Thoracic aorta (tissue), 2 donors: ENCODE measurements around the gene LEUTX. TPM values are rescaled to one million over a fixed set of nuclear protein-coding genes. Genes with fewer than 3 reads are reported as not detected.

Experiments used
- ATAC-seq: fragments of 150-250 bp; one replicate; pipeline ENCODE4 v1.8.0; 2017; ENCODE audit warnings: low read depth; ENCODE audit not compliant: insufficient number of reproducible peaks, low FRiP score
- DNase-seq: peaks from one replicate; pipeline ENCODE4 v3.0.0-alpha.2; 2020; ENCODE audit warnings: low spot score
- H3K27ac ChIP-seq, 2 donors: fragments of 200-600 bp; sonication (generic); 1 replicate in 1 of 2; 2 replicates in 1 of 2; pipeline ENCODE4 v1.5.1; 2016; ENCODE audit warnings: mild to moderate bottlenecking in 2 of 2, moderate library complexity in 2 of 2
- H3K27me3 ChIP-seq: fragments of 200-600 bp; sonication (generic); replicated peaks from 2 replicates; pipeline ENCODE4 v1.6.0; 2016; ENCODE audit warnings: mild to moderate bottlenecking; ENCODE audit not compliant: insufficient read depth
- H3K36me3 ChIP-seq: fragments of 200-600 bp; sonication (generic); one replicate; pipeline ENCODE4 v1.5.1; 2016
- H3K4me1 ChIP-seq, 2 donors: fragments of 200-600 bp; sonication (generic); 1 replicate in 1 of 2; 2 replicates in 1 of 2; pipeline versions ENCODE4 v1.5.1 to v1.6.0; 2016; ENCODE audit warnings: low read depth in 2 of 2, mild to moderate bottlenecking in 1 of 2; ENCODE audit not compliant: control insufficient read depth in 1 of 2
- H3K4me3 ChIP-seq: fragments of 200-600 bp; sonication (generic); 2 replicates; pipeline ENCODE4 v1.5.1; 2016; ENCODE audit warnings: mild to moderate bottlenecking
- H3K9me3 ChIP-seq: fragments of 200-600 bp; sonication (generic); 2 replicates; pipeline ENCODE4 v1.5.1; 2016
- total RNA-seq, 2 donors: library from RNA; depleted of rRNA; stranded (reverse); fragments of >200 nt; gene quantifications; one replicate each; pipeline versions ENCODE4 v1.1.0 to v1.2.3, GENCODE V29; 2016
- TF ChIP-seq, protein P1 (sequence below): fragments of 200-600 bp; sonication (generic); IDR thresholded peaks from one replicate; pipeline ENCODE4 v1.5.1; 2019; ENCODE audit warnings: antibody characterized with exemption

LEUTX gene
- total RNA-seq, 2 donors from 2014 or later: not detected

DNA sequence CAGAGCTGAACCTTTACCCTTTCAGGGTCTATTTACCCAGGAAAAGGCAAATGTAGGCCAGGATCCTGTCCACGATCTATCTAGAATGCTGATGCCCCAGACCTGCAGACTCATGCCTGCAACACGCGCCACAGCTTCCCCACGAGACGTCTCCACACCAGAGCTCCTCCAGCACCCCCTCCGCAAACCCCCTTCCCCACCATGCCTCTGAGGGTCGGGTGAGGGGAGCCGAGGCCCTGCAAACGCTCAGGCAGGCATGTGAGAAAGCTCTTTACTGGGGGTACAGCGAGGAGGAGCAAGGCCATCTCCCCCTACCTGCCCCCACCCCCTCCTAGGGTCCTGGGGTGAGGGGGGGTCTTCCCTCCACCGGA is 46.4 kb downstream of the LEUTX start:
- Histone ChIP-seq H3K4me1 (peaks cover 3 to 13% of the 10 kb centered on the region in 2 donors), H3K4me3 (peak overlapping the region; percentile 75), H3K27me3 (no peaks in the 10 kb centered on the region), H3K27ac (peak overlapping the region; percentile 38 to 67), H3K36me3 (peaks cover 21% of the 10 kb centered on the region), H3K9me3 (no peaks in the 10 kb centered on the region)
- TF ChIP-seq, protein P1, sequence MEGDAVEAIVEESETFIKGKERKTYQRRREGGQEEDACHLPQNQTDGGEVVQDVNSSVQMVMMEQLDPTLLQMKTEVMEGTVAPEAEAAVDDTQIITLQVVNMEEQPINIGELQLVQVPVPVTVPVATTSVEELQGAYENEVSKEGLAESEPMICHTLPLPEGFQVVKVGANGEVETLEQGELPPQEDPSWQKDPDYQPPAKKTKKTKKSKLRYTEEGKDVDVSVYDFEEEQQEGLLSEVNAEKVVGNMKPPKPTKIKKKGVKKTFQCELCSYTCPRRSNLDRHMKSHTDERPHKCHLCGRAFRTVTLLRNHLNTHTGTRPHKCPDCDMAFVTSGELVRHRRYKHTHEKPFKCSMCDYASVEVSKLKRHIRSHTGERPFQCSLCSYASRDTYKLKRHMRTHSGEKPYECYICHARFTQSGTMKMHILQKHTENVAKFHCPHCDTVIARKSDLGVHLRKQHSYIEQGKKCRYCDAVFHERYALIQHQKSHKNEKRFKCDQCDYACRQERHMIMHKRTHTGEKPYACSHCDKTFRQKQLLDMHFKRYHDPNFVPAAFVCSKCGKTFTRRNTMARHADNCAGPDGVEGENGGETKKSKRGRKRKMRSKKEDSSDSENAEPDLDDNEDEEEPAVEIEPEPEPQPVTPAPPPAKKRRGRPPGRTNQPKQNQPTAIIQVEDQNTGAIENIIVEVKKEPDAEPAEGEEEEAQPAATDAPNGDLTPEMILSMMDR: no peak
- ATAC-seq: no peak
- DNase-seq: no peak

DNA sequence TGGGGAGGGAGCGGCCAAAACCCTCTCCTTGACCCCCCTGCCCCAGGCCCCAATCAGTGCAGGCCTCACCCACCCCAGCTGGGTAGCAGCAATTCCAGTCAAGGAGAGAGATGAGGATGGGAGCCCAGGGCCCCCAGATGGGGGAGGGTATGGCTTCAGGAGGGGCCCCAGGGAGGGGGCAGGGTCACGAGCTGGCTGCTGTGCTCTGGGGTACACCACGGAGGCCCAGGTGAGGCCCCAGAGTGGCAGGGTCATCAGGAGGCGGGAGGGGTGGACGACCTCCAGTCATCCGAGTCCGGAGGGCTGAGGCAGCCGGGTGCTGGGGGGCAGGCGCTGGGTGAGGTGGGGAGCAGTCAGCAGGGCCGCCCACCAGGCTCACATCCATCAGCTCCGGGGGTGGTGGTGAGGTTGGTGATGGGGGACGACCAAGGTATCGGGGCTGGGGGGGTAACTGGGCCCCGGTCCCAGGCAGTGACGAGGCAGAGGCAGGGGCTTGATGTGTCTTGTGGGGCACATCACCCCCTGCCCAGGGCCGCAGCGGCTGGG is 47.0 kb downstream of the LEUTX start:
- H3K27ac ChIP-seq: no peak overlapping the region
- H3K4me1 ChIP-seq: peaks cover 3 to 13% of the 10 kb centered on the region in 2 donors
- TF ChIP-seq, protein P1: no peak
- H3K27me3 ChIP-seq: no peaks in the 10 kb centered on the region
- ATAC-seq (no peak), DNase-seq (no peak)
- no peaks in the 10 kb centered on the region for H3K9me3 ChIP-seq
- H3K36me3 ChIP-seq: peaks cover 27% of the 10 kb centered on the region
- H3K4me3 ChIP-seq: no peak overlapping the region

DNA sequence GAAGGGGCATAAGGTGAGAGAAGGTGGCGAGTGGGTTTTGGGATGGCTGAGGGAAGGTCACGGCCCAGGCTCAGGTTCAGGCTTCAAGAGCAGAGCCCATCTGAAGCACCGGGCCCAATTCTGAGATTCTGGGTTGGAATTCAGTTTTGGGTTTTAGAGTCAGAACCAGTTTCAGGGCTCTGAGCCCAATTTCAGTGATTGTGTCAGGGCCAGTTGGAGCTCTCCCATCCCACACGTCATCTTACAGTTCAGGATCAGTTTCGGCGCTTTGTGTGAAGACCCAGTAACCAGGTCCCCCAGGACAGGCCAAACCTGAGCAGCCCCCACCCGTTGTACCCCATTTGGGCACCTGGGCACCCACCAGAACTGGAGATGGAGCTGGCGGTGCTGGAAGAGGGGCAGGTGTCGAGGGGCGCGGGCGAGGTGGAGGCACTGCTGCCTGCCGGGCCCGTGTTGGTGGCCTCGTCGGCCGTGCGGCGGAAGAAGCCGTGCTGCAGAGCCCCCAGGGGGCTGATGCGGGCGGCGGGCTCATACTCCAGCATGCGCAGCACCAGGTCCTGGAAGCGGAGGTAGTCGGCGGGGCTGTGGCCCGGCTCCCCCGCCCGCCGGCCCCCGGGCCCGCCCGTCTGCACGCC is 47.8 kb downstream of the LEUTX start:
- no peak overlapping the region for H3K27ac ChIP-seq
- no peaks in the 10 kb centered on the region for H3K27me3 ChIP-seq
- TF ChIP-seq, protein P1: no peak
- H3K4me3 ChIP-seq: no peak overlapping the region
- H3K36me3 ChIP-seq: peaks cover 33% of the 10 kb centered on the region
- ATAC-seq (no peak), DNase-seq (no peak)
- H3K9me3 ChIP-seq: no peaks in the 10 kb centered on the region
- peaks cover 3 to 13% of the 10 kb centered on the region in 2 donors for H3K4me1 ChIP-seq

DNA sequence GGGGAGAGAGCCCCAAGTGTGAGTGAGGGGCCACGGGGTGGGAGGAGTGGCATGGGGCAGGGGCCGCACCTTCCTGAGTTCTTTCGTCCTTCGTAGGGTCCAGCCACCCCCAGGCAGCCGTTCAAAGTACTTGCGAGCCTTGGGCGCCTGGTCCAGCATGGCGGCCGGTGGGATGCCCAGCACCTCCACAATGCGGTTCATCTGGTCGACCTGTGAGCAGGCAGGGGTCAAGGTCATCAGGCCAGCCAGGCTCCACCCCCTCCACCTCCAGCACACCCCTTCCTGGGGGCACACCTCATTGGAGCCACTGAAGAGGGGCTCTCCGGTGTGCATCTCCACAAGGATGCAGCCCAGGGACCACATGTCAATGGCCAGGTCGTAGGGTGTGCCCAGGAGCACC is 48.6 kb downstream of the LEUTX start:
- ATAC-seq (no peak), DNase-seq (no peak)
- Histone ChIP-seq H3K4me3 (no peak overlapping the region), H3K36me3 (peaks cover 33% of the 10 kb centered on the region), H3K27me3 (no peaks in the 10 kb centered on the region), H3K27ac (no peak overlapping the region), H3K9me3 (no peaks in the 10 kb centered on the region), H3K4me1 (peaks cover 3 to 18% of the 10 kb centered on the region in 2 donors)
- TF ChIP-seq, protein P1: no peak

DNA sequence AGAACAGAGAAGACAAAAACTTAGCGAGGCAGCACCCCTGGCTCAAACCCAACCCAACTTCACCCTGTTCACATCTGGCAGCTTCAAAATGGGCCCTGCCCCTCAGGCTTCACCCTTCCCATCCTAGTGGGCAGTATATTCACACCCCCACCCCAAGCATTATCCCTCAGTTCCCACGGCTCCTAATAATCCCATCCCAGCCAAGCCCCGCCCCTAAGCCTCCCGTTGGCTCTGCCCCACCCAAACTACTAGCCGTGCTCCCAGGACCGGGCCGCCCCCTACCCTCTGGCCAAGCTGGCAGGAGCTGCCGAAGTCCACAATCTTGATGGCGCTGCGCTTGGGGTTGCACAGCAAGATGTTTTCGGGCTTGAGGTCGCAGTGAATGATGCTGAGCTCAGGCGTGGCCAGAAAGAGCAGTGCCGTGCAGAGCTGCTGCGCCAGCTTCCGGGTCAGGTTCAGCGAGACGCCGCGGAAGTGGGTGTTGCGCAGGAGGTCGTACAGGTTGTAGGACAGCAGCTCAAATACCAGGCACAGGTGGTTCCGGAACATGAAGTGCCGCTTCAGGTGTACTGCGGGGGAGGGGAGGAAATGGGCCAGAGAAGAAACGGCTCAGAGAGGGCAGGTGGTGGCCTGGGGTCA is 49.5 kb downstream of the LEUTX start:
- no peaks in the 10 kb centered on the region for H3K9me3 ChIP-seq
- H3K27me3 ChIP-seq: no peaks in the 10 kb centered on the region
- TF ChIP-seq, protein P1: no peak
- peaks cover 9 to 28% of the 10 kb centered on the region in 2 donors for H3K4me1 ChIP-seq
- H3K4me3 ChIP-seq: no peak overlapping the region
- H3K36me3 ChIP-seq: peaks cover 33% of the 10 kb centered on the region
- DNase-seq (no peak), ATAC-seq (no peak)
- H3K27ac ChIP-seq: no peak overlapping the region
